Nephron (organoid): ENCODE measurements around the gene ATG4B.

Source experiments
- H3K27ac Mint-ChIP-seq, 3 experiments: 2 replicates each; pipeline ENCODE4 v1.8.0; 2020; ENCODE audit warnings: mixed read lengths in 3 of 3, mild to moderate bottlenecking in 2 of 3, moderate library complexity in 1 of 3
- H3K27me3 Mint-ChIP-seq: 2 replicates; pipeline ENCODE4 v1.8.0; 2021; ENCODE audit warnings: low read depth, mild to moderate bottlenecking, moderate library complexity, mixed read lengths
- H3K36me3 Mint-ChIP-seq: 2 replicates; pipeline ENCODE4 v1.8.0; 2020; ENCODE audit warnings: low read depth, mixed read lengths
- H3K4me1 Mint-ChIP-seq: 2 replicates; pipeline ENCODE4 v1.8.0; 2020; ENCODE audit warnings: mixed read lengths
- H3K4me3 Mint-ChIP-seq, 3 experiments: 2 replicates each; pipeline ENCODE4 v1.8.0; 2020; ENCODE audit warnings: mild to moderate bottlenecking in 3 of 3, mixed read lengths in 3 of 3, moderate library complexity in 2 of 3
- H3K9me3 Mint-ChIP-seq: 2 replicates; pipeline ENCODE4 v1.8.0; 2020; ENCODE audit warnings: mixed read lengths
- CTCF ChIP-seq, 3 experiments: fragments of 200-600 bp; sonication (generic); IDR thresholded peaks; one replicate each; pipeline ENCODE4 v1.5.0; 2021; ENCODE audit warnings: antibody characterized with exemption in 3 of 3; ENCODE audit not compliant: unreplicated experiment in 3 of 3

The ATG4B gene

GRCh38 chr2:241635756-241636155 lies 1.7 kb upstream of the ATG4B start:
- TF ChIP-seq CTCF (IDR thresholded peaks at IDR 0.05; ENCODE audit: unreplicated experiment in 3 of 3), result no peak
- Mint-ChIP-seq H3K4me3 (peak overlapping the region; percentile 84 to 91 (median 90)), H3K9me3 (no peaks in the 10 kb centered on the region), H3K27ac (peak overlapping the region; percentile 87 to 92 (median 91)), H3K4me1 (peaks cover 39% of the 10 kb centered on the region), H3K36me3 (peaks cover 36% of the 10 kb centered on the region), H3K27me3 (no peaks in the 10 kb centered on the region)

DNA sequence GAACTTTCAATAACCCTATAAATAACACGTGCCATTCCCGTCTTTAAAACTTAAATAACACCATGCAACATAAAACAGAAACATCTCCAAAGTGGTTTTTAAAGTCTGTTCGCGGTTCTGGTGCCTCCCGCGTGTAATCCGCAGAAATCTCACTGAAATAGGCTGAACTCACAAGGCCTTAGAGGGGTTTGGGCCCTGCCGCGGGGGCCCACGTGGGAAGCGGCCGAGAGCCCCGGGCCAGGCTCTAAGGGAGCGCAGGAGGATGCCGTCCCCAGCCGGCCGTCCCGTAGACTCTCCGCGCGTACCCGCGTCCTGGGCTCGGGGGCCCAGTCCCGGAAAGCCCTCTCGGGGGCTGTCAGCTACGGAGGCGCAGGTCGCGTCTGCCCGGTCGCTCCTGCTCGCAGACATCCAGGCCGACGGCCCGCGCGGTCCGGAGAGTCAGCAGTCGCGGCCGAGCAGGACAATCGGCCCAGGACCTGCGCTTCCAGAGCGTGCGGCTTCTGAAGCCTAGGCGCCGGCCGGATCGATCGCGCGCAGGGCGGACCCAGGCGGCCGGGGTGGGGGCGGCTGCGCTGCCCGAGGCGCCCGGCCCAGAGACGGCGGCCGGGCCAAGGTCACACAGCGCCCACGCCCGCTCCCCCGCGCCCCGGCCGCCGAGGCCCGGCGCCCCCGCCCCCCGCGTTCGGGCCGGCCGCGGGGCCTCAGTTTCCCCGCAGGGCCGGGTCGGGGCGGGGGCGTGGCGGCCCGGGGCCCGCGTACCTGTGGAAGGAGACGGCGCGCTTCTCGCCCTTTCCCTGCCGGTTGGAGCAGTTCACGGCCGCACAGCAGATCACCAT lies 1.1 kb upstream of the ATG4B start:
- Mint-ChIP-seq H3K36me3 (peaks cover 32% of the 10 kb centered on the region), H3K27me3 (no peaks in the 10 kb centered on the region), H3K27ac (peak overlapping the region; percentile 87 to 92 (median 91)), H3K4me1 (peaks cover 45% of the 10 kb centered on the region), H3K4me3 (peak overlapping the region; percentile 84 to 91 (median 90)), H3K9me3 (no peaks in the 10 kb centered on the region)
- no peak for TF ChIP-seq CTCF (IDR thresholded peaks at IDR 0.05; ENCODE audit: unreplicated experiment in 3 of 3)

DNA sequence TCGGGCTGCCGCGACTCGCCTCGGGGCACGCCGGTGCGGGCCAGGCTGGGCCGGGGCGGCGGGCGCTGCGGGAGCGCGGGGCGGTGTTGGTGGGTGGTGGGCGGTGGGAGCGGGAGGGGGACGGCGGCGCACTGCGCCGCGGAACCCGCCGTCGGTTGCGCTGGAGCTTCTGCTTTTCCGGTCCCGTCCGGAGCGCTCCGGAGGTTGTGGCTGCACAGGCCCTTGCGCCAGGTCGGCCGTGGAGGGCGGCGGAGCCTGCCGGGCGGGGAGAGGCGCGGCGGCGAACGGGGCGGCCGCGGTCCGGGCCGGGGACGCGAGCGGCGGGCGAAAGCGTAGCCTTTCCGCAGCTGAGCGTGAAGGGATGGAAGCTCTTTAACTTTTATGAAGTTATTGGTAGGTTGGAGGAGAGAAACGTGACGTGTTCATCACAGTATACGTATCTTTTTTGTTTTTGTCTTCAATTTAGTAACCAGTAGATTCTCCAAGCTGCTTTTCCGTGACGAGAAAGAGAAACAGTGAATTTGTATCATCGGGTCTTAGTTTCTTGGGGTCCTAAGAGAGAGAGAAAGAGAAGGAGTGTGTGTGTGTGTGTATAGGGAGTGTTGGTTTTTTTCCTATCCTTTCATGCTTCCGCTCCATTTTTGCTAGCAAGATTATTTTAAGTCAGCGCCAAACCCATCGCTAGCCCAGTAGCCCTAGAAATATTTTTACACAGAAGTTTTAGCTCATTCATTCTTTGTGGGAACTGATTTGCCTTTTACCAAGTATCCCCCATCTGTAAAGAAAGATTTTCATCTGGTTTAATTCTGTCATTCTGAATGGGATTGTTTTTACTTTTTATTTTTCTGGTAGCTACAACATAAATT lies 535 bp downstream of the ATG4B start:
- Mint-ChIP-seq H3K27me3 (no peaks in the 10 kb centered on the region), H3K4me1 (peaks cover 58% of the 10 kb centered on the region), H3K36me3 (peaks cover 19% of the 10 kb centered on the region), H3K4me3 (peak overlapping the region; percentile 88 to 97 (median 96)), H3K27ac (peak overlapping the region; percentile 68 to 95 (median 85)), H3K9me3 (no peaks in the 10 kb centered on the region)
- TF ChIP-seq CTCF (IDR thresholded peaks at IDR 0.05; ENCODE audit: unreplicated experiment in 3 of 3), result no peak

DNA sequence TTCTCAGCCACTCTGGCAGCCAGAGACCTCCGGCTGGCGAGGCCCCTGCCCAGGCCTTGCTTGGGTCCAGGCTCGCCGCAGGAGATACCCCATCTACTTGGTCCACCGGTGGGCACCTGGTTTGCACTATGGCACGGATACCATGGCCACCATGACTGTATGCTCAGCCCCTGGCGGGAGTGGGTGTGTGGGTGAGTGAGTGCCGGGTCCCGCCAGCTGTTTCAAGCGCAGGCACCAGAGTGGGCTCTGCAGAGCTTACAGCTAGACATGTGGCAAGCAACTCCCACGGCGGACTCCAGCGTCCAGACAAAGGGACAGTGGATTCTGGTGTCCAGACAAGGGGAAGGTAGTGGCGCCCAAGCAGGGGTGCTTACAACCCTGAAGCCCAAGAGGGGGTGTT lies 1.4 kb downstream of the ATG4B start:
- Mint-ChIP-seq H3K36me3 (peaks cover 13% of the 10 kb centered on the region), H3K9me3 (no peaks in the 10 kb centered on the region), H3K27ac (peak overlapping the region in 1 of 3 experiments; percentile 85), H3K4me1 (peaks cover 58% of the 10 kb centered on the region), H3K27me3 (no peaks in the 10 kb centered on the region), H3K4me3 (peak overlapping the region; percentile 88 to 97 (median 96))
- no peak for TF ChIP-seq CTCF (IDR thresholded peaks at IDR 0.05; ENCODE audit: unreplicated experiment in 3 of 3)

DNA sequence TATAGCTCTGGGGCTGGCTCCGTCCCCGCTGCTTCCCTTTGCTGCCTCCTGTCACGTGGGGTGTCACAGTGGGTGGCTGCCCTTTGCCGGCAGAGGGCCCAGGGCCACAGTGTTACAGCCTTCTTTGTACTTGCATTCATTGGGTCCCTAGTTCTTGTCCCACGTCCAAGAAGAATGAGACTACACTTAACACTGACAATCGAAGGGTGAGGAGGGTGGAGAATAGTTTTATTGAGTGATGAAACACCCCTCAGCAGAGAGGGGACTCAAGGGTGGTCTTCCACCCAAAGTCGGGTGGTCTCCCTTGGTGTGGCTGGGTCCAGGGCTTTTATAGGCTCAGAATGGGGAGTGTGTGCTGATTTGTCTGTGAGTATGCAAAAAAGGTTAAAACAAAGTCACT lies 1.9 kb downstream of the ATG4B start:
- peaks cover 13% of the 10 kb centered on the region for H3K36me3 Mint-ChIP-seq
- H3K4me1 Mint-ChIP-seq, result peaks cover 58% of the 10 kb centered on the region
- TF ChIP-seq CTCF (IDR thresholded peaks at IDR 0.05; ENCODE audit: unreplicated experiment in 3 of 3), result no peak
- no peaks in the 10 kb centered on the region for H3K27me3 Mint-ChIP-seq
- H3K9me3 Mint-ChIP-seq, result no peaks in the 10 kb centered on the region
- no peak overlapping the region for H3K27ac Mint-ChIP-seq
- peak overlapping the region; percentile 68 to 88 (median 79) for H3K4me3 Mint-ChIP-seq
